Memory B cell (primary cell): Measurements from ENCODE around the gene ANK2.

ENCODE experiments used
- ATAC-seq: fragments of 150-1000 bp; cut with Tn5 transposase; 2 replicates; pipeline ENCODE4 v1.10.0; 2021; ENCODE audit warnings: low read depth, mild to moderate bottlenecking, moderate library complexity
- DNase-seq, 2 donors: peaks; one replicate each; pipeline ENCODE4 v3.0.0; 2022; ENCODE audit warnings: low spot score in 2 of 2
- H3K27ac Mint-ChIP-seq: one replicate; pipeline ENCODE4 v1.8.0; 2022; ENCODE audit warnings: mild to moderate bottlenecking, moderate library complexity, mixed read lengths
- H3K27me3 Mint-ChIP-seq: one replicate; pipeline ENCODE4 v1.8.0; 2022; ENCODE audit warnings: mixed read lengths
- H3K36me3 Mint-ChIP-seq: one replicate; pipeline ENCODE4 v1.8.0; 2022; ENCODE audit warnings: mild to moderate bottlenecking, mixed read lengths
- H3K4me1 Mint-ChIP-seq: one replicate; pipeline ENCODE4 v1.8.0; 2022; ENCODE audit warnings: mixed read lengths
- H3K4me3 Mint-ChIP-seq: one replicate; pipeline ENCODE4 v1.8.0; 2022; ENCODE audit warnings: mild to moderate bottlenecking, moderate library complexity, mixed read lengths
- H3K9me3 Mint-ChIP-seq: one replicate; pipeline ENCODE4 v1.8.0; 2022; ENCODE audit warnings: mixed read lengths

The ANK2 gene

GRCh38 chr4:113404167-113404571, 354.7 kb downstream of the ANK2 start:
- H3K4me1 Mint-ChIP-seq: no peaks in the 10 kb centered on the region
- H3K9me3 Mint-ChIP-seq: no peaks in the 10 kb centered on the region
- DNase-seq (no peak), ATAC-seq (no peak)
- no peaks in the 10 kb centered on the region for H3K36me3 Mint-ChIP-seq
- H3K27ac Mint-ChIP-seq: no peak overlapping the region
- peaks cover under 1% of the 10 kb centered on the region for H3K27me3 Mint-ChIP-seq
- H3K4me3 Mint-ChIP-seq: no peak overlapping the region

DNA sequence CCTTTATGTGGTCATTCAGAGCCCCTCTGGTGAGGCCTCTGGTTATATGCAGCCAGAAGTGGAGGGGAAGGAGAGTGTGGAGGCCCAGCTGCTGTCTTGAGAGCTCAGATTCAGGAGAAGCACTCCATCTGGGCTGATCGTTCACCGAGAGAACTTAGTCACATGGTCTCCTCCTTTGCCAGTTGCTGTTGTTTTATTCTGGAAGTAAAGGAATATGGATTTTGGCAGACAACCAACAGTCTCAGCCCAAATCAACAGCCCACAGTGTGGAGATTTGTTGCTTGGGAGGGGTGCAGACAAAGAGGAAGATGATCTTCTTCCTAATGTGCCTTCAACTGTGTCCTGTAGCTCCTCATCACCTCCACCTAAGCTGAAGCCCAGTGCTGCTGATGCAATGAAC, 355.4 kb downstream of the ANK2 start:
- Mint-ChIP-seq H3K4me1 (no peaks in the 10 kb centered on the region), H3K27me3 (peaks cover 2% of the 10 kb centered on the region), H3K36me3 (no peaks in the 10 kb centered on the region), H3K4me3 (no peak overlapping the region), H3K27ac (no peak overlapping the region), H3K9me3 (no peaks in the 10 kb centered on the region)
- DNase-seq (no peak), ATAC-seq (no peak)

- H3K4me3 Mint-ChIP-seq: no peak overlapping the region
- DNase-seq: no peak
- H3K27me3 Mint-ChIP-seq: peaks cover 2% of the 10 kb centered on the region
- H3K27ac Mint-ChIP-seq: no peak overlapping the region
- no peaks in the 10 kb centered on the region for H3K9me3 Mint-ChIP-seq
- H3K4me1 Mint-ChIP-seq: no peaks in the 10 kb centered on the region
- H3K36me3 Mint-ChIP-seq: no peaks in the 10 kb centered on the region
- no peak for ATAC-seq
These were observed 356.6 kb downstream of the ANK2 start for GRCh38 chr4:113405874-113406722.

- no peaks in the 10 kb centered on the region for H3K9me3 Mint-ChIP-seq
These were observed 357.2 kb downstream of the ANK2 start for GRCh38 chr4:113406723-113407016.

DNA sequence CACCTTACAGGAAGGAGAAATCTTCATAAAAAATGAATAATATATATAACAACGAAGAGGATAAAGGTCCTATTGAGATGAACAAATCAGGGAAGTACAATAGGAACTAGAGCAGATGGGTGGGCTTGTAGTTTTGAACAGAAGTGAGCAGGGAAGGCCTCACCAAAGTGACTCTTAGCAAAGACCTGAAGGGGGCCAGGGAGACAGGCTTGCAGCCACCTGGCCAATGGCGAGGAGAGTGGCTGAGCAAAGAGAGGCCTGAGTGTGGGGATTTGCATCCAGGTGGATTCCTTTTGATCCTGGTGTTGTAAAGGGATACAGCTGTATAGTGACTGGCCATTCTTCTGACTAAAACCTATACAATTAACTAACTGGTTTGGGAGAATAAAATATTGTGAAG, 358.0 kb downstream of the ANK2 start:
- Mint-ChIP-seq H3K4me3 (no peak overlapping the region), H3K4me1 (no peaks in the 10 kb centered on the region), H3K36me3 (no peaks in the 10 kb centered on the region), H3K9me3 (no peaks in the 10 kb centered on the region), H3K27me3 (peaks cover 6% of the 10 kb centered on the region), H3K27ac (no peak overlapping the region)
- DNase-seq (no peak), ATAC-seq (no peak)

More at GRCh38 chr4:113406723-113407016, 357.2 kb downstream of the ANK2 start:
- DNase-seq (no peak), ATAC-seq (no peak)
- no peak overlapping the region for H3K4me3 Mint-ChIP-seq
- H3K27ac Mint-ChIP-seq: no peak overlapping the region
- H3K36me3 Mint-ChIP-seq: no peaks in the 10 kb centered on the region
- peaks cover 6% of the 10 kb centered on the region for H3K27me3 Mint-ChIP-seq
- H3K4me1 Mint-ChIP-seq: no peaks in the 10 kb centered on the region

- no peak for DNase-seq
- ATAC-seq: no peak
- Mint-ChIP-seq H3K4me3 (no peak overlapping the region), H3K36me3 (no peaks in the 10 kb centered on the region), H3K27ac (no peak overlapping the region), H3K9me3 (no peaks in the 10 kb centered on the region), H3K27me3 (peaks cover 8% of the 10 kb centered on the region), H3K4me1 (no peaks in the 10 kb centered on the region)
These were observed 359.7 kb downstream of the ANK2 start for GRCh38 chr4:113409181-113409580.

DNA sequence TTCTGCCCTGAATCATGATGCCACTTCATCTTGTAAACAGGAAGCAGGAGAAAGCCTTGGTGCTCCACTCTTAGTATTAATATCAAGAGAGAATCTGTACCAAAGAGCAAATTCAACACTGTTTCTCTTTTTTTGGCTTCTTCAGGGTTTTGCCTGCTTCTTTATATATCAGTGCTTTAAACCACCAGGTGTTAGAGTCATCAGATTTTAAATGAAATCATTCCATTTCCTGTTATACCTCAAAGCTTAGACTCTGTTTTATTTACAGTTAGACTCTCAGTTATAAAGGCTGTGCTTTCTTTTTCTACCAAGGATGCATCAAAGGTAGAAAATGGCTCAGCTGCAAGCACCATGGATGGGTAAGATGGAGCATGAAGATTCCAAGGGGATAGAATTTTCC, 361.2 kb downstream of the ANK2 start:
- Mint-ChIP-seq H3K27me3 (peaks cover 8% of the 10 kb centered on the region), H3K4me3 (no peak overlapping the region), H3K27ac (no peak overlapping the region), H3K36me3 (no peaks in the 10 kb centered on the region), H3K4me1 (no peaks in the 10 kb centered on the region), H3K9me3 (no peaks in the 10 kb centered on the region)
- no peak for DNase-seq
- no peak for ATAC-seq

GRCh38 chr4:113411496-113411938, 362.1 kb downstream of the ANK2 start:
- DNase-seq: no peak
- no peaks in the 10 kb centered on the region for H3K36me3 Mint-ChIP-seq

GRCh38 chr4:113419631-113420030, 370.2 kb downstream of the ANK2 start:
- peaks cover 7% of the 10 kb centered on the region for H3K9me3 Mint-ChIP-seq
- H3K27me3 Mint-ChIP-seq: peaks cover 7% of the 10 kb centered on the region
- DNase-seq: no peak
- no peaks in the 10 kb centered on the region for H3K36me3 Mint-ChIP-seq
- no peaks in the 10 kb centered on the region for H3K4me1 Mint-ChIP-seq
- ATAC-seq: no peak
- H3K27ac Mint-ChIP-seq: no peak overlapping the region
- H3K4me3 Mint-ChIP-seq: no peak overlapping the region

More at GRCh38 chr4:113411496-113411938, 362.1 kb downstream of the ANK2 start:
- H3K27ac Mint-ChIP-seq: no peak overlapping the region
- H3K4me3 Mint-ChIP-seq: no peak overlapping the region
- H3K4me1 Mint-ChIP-seq: no peaks in the 10 kb centered on the region
- no peak for ATAC-seq
- no peaks in the 10 kb centered on the region for H3K9me3 Mint-ChIP-seq
- peaks cover 8% of the 10 kb centered on the region for H3K27me3 Mint-ChIP-seq

DNA sequence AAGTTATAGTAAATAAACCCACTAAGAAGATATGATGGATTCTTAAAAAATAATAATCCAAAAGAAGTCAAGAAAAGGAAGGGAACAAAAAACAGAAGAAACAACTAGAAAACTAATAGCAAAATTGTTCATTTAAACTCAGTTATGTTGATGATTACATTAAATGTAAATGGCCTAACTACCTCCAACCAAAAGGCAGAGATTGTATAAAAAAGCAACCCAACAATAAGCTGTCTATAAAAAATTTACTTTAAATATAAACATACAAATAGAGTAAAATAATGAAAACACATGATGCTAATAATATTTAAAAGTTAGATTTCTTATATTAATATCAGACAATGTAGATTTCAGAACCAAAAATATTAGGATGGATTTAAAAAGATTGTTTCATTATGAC, 371.5 kb downstream of the ANK2 start:
- Mint-ChIP-seq H3K4me1 (no peaks in the 10 kb centered on the region), H3K4me3 (no peak overlapping the region), H3K36me3 (no peaks in the 10 kb centered on the region), H3K27ac (no peak overlapping the region), H3K9me3 (peaks cover 9% of the 10 kb centered on the region), H3K27me3 (peaks cover 7% of the 10 kb centered on the region)
- ATAC-seq (no peak), DNase-seq (no peak)

GRCh38 chr4:113423631-113424030, 374.2 kb downstream of the ANK2 start:
- peaks cover 10% of the 10 kb centered on the region for H3K9me3 Mint-ChIP-seq
- H3K4me1 Mint-ChIP-seq: no peaks in the 10 kb centered on the region
- H3K27me3 Mint-ChIP-seq: peaks cover 1% of the 10 kb centered on the region
- no peak overlapping the region for H3K27ac Mint-ChIP-seq
- H3K36me3 Mint-ChIP-seq: no peaks in the 10 kb centered on the region
- no peak for ATAC-seq
- no peak overlapping the region for H3K4me3 Mint-ChIP-seq
- no peak for DNase-seq

- H3K9me3 Mint-ChIP-seq: peaks cover 1% of the 10 kb centered on the region
- H3K36me3 Mint-ChIP-seq: peaks cover 2% of the 10 kb centered on the region
- peaks cover 5% of the 10 kb centered on the region for H3K4me1 Mint-ChIP-seq
- H3K4me3 Mint-ChIP-seq: no peak overlapping the region
- no peak overlapping the region for H3K27ac Mint-ChIP-seq
- peaks cover 10% of the 10 kb centered on the region for H3K27me3 Mint-ChIP-seq
- DNase-seq (no peak), ATAC-seq (no peak)
These were observed 383.7 kb downstream of the ANK2 start for GRCh38 chr4:113433116-113433515.
